SHP77 treated with DMSO at 0.1 percent for 48 hours (cell line): ENCODE measurements around the gene MRPL47.
A peak's percentile ranks its signal among the peaks of the same experiment; 100 is the strongest.

Source experiments
- DNase-seq: peaks from one replicate; lab custom pipeline; 2025; lab: John Stamatoyannopoulos, UW

The MRPL47 gene

DNA sequence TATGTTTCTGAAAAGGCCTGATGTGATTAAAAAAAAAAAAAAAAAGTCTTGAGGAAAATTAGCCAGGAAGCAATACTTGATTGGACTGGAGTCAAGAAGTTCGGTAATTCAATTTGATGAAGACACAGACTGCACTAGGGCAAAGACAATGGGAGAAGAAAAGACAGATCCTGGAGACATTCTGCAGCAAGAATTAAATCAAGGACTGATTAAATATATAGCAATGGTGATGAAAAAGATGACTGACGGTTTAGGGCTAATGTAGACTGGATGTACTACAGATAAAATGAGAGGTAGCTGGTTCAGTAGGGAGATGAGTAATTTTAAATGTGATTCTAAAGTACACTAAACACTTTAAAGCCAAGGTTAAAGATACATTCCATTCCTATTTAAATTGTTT, 13.8 kb downstream of the MRPL47 start:
- DNase-seq = no peak

DNA sequence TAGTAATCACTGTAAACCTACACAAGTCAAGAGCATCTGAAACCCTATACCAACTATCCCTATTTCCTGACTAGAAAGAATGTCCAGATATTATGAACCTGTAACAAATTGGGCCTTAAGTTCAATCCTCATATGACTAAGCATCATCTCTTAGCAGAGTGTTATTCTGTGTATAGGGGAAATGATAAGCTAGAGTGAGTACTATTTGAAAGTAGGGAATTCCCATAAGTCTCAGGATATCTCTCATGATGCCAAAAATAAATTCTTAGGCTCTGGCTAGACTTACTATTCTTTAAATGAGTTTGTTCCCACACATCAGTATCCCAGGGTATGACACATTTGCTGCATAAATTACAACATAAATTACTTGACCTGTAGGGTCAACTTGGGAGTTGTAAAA, 15.3 kb downstream of the MRPL47 start:
- DNase-seq = no peak

DNA sequence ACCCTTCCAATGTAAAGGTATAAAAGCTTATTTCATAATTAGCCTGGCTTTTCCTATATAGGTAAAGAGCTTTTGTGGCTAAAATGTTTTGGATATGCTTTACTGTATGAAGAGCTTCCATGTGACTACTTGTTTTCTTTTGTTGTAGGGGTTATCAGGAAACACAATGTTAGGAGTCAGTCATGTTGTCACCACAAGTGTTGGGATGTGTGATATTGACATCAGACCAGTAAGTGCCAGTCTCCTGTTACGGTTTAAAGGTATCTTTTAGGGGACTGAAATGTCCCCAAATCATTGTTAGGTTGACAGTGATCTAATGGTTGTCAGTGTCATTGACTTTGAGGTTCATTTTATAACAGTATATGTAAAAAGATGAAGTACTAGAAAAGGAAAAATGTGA, 23.4 kb downstream of the MRPL47 start:
- DNase-seq = no peak

DNA sequence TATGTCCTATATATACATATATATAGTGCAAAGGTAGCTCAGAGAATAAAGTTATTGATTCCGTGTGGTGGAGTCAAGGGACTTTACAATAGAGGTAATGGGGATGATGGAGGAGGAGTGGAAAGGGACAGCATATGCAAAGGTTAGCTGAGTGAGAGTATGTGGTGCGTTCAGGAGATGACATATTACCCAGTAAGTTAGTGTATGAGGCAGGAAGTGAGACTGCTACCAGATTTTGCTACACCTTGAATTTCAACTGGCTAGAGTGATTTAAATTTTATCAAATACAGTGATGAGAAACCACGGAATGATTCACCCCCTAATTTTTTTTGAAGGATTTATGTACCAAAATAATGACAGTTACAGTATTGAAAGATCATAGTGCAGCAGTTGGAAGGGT, 38.9 kb downstream of the MRPL47 start:
- no peak for DNase-seq

DNA sequence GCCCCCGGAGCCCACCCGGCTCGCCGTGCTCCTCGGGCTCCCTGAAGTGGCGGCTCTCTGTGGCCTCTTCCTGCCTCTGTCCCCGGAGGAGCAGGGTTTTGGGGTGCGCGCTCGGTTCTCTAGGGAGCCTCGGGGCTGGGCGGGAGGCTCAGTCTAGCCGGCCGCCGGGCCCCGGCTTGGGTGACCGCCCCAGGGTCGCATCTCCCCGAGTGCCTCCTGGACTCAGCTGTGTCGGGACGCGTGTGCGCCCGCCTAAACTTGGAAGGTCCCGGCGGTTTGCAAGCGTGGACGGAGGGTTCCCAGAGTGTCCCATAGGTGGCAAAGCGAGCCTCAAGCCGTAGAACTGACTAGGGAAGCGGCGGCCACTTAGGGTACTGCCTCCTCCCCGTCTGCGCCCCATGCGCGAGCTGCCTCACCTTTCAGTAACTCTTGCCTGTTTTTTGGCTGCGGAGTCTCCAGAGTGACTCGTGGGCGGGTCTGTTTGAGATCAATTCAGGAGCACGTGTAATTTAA, 41.1 kb downstream of the MRPL47 start:
- DNase-seq = peak; percentile 3

DNA sequence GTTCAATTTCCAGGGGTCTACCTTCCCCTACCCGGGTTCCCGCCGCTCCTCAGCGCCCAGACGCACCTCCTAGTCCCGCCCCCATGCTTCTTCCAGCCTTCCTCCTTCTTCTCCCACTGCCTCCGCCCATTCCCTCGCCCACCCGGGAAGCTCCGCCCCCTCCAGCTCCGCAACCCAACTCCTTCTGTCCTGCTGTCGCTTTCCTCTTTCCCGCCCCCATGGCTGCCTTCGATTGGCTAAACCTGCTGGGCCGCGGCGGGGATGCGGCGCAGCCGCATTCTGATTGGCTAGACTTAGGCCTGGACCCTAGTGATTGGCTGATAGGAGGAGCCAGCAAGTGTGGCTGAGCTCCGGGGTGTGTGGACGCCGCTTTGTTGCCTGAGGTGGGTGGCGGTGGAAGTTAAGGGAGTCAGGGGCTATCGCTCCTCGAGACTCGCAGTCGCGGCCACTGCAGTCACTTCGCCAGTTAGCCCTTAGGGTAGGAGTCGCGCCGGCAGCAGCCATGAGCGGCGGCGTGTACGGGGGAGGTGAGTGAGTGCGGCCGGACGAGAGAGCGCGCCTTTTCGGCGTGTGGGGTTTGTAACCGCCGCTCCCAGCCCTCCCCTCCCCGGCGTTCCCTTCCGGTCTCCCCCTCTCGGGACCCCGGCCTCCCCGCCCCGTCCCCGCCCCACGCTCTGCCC, 41.7 kb downstream of the MRPL47 start, which contains the start of gene ACTL6A:
ACTL6A (plus strand) TSS at position 336 of the 680 bp plus-strand sequence; CDS start at position 503, 167 bp downstream.
- peak; percentile 97 for DNase-seq

DNA sequence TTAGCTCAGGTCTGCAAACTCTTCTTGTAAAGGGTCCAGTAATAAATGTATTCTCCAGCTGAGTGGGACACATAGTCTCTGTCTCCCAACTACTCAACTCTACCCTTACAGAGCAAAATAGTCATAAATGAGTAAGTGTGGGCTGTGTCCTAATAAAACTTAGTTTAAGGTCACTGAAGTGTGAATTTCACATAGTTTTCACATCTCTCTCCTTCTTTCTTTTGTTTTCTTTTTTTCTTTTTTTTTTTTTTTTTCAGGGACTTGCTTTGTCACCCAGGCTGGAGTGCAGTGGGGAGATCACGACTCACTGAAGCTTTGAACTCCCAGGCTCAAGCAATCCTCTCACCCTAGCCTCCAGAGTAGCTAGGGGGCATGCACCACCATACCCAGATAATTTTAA, 43.6 kb downstream of the MRPL47 start:
- no peak for DNase-seq

DNA sequence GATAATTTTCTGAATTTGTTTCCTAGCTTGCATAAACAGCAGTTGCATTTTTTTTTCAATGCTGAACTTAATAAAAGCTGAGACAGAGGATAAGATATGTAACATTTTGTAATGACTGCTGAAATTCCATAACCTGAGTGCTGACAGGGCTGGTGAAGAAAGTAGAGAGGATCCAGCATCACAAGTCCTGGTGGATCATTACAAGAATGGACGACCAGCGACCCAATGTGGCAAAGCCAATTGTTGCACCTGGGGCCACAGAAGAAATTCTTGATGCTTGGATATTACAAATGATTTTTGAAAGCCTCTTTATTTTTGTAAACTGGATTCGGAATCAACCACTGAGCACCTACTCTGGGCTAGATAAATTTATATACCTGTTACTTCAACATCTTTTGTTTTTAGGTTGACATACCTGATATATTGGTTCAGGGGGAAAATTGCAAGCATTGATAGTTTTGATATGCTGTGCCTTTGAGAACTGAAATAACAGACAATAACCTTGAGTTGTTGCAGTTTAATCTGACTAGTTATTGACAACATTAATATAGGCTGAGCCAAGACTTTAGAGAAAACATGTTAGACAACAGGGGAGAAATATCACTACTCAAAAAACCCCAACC, 45.6 kb downstream of the MRPL47 start:
- DNase-seq = peak; percentile 7

DNA sequence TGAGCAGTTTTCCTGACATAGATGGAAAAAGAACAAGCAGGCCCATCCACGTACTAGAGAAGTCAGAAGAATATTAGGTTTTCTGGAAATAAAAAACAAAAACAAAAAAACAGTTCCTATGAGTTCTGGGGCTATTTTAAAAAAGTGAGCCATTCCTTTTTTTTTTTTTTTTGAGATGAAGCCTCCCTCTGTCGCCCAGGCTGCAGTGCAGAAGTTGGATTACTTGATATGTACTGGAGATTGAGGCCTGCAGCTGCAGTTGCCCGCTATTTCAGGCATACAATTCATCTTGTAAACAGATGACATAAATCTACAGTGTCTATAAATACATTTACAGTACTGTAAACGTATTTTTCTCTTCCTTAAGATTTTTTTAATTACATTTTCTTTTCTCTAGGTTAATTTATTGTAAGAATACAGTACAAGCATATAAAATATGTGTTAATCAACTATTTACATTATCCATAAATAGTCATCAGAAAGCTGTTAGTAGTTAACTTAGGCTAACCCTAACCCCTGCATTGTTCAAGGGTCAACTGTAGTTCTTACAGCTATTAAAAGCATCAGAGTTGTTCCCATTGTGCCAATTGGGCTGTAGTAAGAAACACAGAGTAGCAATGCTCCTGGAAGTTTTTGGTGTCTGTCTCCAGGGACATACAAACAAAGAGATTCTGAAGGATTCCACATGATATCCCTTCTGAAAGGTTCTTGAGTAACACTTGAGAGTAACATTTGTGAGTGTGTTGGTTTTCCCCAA, 52.9 kb downstream of the MRPL47 start:
- no peak for DNase-seq

DNA sequence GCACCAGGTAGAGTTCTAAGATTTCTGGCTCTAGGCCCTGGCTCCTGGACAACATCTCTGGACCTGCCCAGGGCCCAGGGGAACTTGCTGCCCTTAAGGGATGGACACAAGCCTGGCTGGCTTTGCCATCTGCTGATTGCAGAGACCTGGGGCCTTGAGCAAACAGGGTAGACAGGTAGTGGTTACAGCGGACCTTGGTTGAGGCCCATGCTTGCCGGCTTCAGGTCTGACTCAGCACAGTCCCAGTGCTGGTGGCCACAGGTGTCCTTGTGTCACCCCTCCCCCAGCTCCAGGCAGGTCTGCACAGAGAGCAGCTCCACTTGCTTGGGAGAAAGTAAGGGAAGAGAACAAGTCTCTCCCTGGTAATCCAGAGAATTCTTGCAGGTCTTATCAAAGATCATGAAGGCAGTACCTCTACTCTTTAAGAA, 57.6 kb downstream of the MRPL47 start:
- DNase-seq = no peak

DNA sequence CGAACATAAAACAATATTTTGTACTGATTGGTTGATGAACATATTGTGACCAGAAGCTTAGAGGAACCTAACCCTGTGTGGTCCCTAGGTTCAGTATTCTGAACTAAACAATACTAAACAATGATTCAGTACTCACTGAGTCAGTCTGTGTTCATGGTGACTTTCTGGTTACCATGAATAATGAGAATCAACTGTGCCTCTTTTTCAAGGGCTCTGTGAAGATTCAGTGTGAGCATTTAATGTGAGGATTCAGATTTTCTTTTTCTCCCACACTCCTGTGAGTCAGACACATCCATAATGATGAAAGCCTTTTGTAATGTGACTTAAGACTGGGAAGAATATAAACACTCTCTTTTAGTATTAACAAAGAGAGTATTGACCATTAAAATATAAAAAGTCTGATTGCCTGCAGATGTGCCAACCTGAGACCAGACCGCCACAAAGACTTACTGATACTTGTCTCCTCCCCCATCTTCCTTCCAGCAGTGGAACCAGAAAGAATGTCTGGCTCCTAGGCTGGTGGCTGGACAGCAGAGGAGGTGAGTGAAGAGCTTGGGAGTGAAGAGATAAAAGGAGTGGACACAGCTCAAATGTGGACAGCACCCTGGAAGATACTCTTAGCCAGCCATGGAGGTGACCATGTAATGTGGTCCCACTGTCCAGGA, 59.3 kb downstream of the MRPL47 start:
- DNase-seq = no peak

DNA sequence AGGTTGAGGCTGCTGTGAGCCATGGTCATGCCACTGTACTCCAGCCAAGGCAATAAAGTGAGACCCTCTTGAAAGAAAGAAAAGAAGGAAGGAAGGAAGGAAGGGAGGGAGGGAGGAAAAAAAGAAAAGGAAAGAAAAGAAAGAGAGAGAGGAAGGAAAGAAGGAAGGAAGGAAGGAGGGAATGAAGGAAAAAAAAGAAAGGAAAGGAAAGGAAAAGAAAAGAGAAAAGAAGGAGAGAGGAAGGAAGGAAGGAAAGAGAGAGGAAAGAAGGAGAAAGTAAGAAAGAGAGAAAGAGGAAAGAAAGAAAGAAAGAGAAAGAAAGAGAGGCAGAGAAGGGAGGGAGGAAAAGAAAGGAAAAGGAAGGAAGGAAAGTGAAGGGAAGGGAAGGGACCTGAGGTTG, 62.1 kb downstream of the MRPL47 start:
- DNase-seq = no peak

DNA sequence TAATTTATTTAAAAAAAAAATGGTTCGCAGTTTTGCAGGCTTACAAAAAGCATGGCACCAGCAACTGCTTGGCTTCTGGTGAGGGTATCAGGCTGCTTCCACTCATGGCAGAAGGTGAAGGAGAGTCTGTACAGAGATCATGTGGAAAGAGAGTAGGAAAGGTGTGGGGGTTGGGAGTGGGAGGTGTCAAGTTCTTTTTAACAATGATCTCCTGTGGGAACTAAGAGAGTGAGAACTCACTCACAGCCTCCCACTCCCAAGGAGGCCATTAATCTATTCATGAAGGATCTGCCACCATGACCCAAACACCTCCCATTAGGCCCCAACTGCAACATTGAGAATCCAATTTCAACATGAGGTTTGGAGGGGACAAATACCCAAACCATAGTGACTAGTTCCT, 62.8 kb downstream of the MRPL47 start:
- DNase-seq = no peak

DNA sequence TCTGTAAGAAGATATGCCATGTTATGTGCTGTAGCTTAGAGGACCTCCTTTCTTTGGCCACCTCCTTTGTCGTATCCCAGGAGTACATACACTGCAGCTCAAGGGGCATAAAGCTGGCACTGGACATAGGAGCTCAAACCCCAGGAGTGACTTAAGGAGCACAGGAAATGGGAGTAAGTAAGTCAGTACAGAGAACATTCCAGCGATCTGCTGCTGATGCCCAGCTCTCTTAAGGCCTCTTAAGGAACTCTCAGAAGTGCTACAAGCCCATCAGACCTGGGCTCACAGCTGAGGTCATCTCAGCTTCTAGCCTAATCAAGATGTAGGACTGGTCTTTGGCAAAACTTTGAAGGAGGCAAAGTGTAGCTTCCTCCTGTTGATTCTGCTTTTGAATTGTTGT, 63.3 kb downstream of the MRPL47 start:
- no peak for DNase-seq
